NT2/D1 (cell line): ENCODE data around the gene ARMC9.

ENCODE experiments used
- SUZ12 ChIP-seq: IDR thresholded peaks from 2 replicates; pipeline ENCODE4 v1.6.1; 2011; ENCODE audit not compliant: insufficient read length, insufficient read depth; ENCODE audit errors: extremely low read depth
- YY1 ChIP-seq: IDR thresholded peaks from 2 replicates; pipeline ENCODE4 v1.6.1; 2011; ENCODE audit not compliant: insufficient read length, insufficient read depth
- ZNF274 ChIP-seq: IDR thresholded peaks from 2 replicates; pipeline ENCODE4 v1.6.1; 2011; ENCODE audit warnings: mild to moderate bottlenecking, low read depth, low read length

GRCh38 chr2:231409776-231410175 lies 211.3 kb downstream of the ARMC9 start:
- TF ChIP-seq ZNF274 (no peak), YY1 (no peak), SUZ12 (no peak)
